Retinal pigment epithelial cell (primary cell): ENCODE results near the gene RNF7.
"Not testable (repeated sequence)": the region's sequence is repeated elsewhere in the genome, so short reads cannot be mapped to it uniquely, and the experiment has no call there.

Experiments used
- DNase-seq: peaks from one replicate; pipeline ENCODE4 v3.0.0-alpha.2; 2010; ENCODE audit warnings: low read depth
- H3K4me3 ChIP-seq: 2 replicates; pipeline ENCODE4 v1.5.1; 2011; ENCODE audit warnings: mild to moderate bottlenecking, low read length, control low read depth, moderate library complexity
- TF ChIP-seq, protein P1 (sequence below): conservative IDR thresholded peaks from 2 replicates; pipeline ENCODE4 v1.5.1; 2011; ENCODE audit warnings: low read depth, low read length, control low read depth, inconsistent platforms

The RNF7 gene

DNA sequence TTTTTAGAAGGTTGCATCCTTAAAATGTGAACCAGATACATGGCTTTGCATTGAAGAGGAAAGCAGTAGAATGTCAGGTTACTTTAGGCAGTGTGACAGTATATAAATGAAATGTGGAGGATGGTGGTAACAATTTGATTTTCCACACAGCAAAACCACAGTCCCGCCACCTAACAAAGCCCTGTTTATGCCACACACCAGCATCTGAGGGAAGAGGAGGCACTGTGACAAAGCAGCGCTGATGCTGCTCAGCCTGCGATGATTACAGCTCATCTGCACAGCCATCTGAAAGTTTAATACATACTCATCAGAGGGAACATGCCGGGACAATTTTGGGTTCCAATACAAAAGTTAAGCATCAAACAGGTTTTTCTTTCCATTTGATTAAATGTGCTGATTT, 8.9 kb downstream of the RNF7 start:
- no peak for DNase-seq
- TF ChIP-seq, protein P1, sequence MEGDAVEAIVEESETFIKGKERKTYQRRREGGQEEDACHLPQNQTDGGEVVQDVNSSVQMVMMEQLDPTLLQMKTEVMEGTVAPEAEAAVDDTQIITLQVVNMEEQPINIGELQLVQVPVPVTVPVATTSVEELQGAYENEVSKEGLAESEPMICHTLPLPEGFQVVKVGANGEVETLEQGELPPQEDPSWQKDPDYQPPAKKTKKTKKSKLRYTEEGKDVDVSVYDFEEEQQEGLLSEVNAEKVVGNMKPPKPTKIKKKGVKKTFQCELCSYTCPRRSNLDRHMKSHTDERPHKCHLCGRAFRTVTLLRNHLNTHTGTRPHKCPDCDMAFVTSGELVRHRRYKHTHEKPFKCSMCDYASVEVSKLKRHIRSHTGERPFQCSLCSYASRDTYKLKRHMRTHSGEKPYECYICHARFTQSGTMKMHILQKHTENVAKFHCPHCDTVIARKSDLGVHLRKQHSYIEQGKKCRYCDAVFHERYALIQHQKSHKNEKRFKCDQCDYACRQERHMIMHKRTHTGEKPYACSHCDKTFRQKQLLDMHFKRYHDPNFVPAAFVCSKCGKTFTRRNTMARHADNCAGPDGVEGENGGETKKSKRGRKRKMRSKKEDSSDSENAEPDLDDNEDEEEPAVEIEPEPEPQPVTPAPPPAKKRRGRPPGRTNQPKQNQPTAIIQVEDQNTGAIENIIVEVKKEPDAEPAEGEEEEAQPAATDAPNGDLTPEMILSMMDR: no peak
- no peak overlapping the region for H3K4me3 ChIP-seq

DNA sequence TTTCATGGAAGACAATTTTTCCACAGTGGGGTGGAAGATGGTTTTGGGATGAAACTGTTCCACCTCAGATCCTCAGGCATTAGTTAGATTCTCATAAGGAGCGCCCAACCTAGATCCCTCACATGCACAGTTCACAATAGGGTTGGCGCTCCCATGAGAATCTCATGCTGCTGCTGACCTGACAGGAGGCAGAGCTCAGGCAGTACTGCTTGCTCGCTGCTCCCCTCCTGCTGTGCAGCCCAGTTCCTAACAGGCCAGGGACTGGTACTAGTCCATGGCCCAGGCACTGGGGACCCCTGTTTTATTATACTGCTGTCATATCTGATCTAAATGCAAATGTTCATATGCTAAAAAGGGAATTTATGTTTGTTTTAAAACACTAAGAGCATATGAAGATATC, 15.3 kb downstream of the RNF7 start:
- H3K4me3 ChIP-seq: no peak overlapping the region
- no peak for DNase-seq
- TF ChIP-seq, protein P1: no peak

DNA sequence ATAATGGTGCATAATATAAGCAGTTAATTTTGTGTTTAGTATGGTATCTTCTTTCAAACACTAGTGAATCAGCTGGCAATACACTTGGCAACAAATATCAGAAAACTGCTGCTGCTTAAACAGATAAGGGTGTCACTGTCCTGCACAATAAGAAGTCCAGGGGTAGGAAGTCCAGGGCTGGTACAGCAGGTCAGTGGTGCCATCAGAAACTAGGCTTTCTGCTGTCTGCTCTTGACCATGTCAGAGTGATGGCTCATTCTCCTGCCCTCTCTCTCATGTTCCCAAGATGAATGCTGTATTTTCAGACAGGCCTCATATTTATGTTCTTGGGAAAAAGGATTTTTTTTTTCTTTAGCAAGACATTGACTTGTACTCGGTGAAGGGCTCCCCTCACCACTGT, 15.9 kb downstream of the RNF7 start:
- no peak for DNase-seq
- TF ChIP-seq, protein P1: no peak
- H3K4me3 ChIP-seq: no peak overlapping the region

DNA sequence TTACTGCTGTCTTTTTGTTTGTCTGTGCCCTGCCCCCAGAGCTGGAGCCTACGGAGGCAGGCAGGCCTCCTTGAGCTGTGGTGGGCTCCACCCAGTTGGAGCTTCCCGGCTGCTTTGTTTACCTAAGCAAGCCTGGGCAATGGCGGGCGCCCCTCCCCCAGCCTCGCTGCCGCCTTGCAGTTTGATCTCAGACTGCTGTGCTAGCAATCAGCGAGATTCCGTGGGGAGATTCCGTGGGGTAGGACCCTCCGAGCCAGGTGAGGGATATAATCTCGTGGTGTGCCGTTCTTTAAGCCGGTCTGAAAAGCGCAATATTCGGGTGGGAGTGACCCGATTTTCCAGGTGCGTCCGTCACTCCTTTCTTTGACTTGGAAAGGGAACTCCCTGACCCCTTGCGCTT, 24.5 kb downstream of the RNF7 start:
- not testable (repeated sequence) for H3K4me3 ChIP-seq, DNase-seq

DNA sequence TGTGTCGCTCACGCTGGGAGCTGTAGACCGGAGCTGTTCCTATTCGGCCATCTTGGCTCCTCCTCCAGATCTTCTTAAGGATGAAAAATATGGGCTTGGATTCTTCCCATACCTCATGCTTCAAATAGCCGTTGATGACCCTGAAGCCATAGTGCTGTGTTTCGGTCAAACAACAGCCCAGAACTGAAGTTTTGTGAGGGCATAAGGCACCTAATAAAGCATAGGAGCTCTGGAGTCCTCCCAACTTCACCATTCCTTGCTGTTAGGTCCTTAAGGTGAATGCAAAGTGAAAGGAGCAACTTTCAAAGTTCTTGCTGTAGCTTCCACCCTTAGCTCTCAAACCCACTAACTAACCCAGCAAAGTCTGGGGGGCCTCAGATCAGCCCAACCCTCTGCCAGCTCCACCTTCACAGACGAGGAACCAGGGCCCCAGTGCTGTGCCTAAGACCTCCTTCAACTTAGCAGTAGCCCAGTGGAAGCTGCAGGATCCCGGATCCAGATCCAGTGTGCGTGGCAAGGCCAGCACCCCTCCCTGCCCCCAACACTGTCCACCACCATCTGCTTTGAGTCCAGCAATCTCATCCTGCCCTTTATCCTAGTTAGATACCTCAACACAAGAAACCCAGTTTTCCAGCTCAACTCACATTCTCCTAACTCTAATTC, 25.1 kb downstream of the RNF7 start, which contains the start of gene GRK7:
Gene GRK7 (plus strand): TSS at position 321 of the 663 bp plus-strand sequence. CDS start 14,877 bp downstream, outside the sequence.
- DNase-seq: no peak
- H3K4me3 ChIP-seq: no peak within 1 kb of the TSS
- TF ChIP-seq, protein P1: no peak

DNA sequence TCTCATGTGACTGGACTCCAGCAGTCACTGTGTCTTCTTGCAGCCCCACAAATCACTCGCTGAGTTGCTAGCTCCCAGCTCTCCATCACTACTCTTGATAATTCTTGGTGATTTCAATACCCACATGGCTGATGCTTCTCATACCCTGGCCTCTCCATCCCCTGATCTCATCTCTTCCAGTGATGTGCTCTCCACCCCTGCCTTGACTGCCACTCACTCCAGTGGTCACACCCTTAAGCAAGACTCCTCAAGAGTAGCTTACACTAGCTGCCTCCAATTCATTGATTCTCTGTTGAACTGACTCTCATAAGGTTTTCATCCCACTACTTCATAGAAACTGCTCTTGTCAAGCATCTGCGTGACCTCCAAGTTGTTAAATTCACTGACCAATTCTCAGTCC, 25.9 kb downstream of the RNF7 start:
- H3K4me3 ChIP-seq: no peak overlapping the region
- TF ChIP-seq, protein P1: no peak
- DNase-seq: no peak

DNA sequence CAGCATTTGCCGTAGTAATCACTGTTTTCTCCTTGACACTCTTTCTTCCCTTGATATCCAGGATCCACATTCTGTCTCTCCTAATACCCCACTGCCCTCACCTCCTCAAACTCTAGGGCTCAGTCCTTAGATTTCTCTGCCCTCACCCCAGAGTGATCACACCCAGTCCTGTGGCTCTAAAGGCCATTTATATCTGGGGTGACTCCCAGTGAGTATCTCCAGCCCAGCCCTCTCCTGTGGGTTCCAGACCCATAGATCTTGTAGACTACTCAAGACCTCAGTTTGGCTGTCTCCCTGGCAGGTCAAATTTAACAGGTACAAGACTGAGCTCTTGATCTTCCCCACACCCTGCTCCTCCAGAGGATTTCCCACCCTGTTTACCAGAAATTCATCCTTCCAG, 26.4 kb downstream of the RNF7 start:
- TF ChIP-seq, protein P1: no peak
- no peak for DNase-seq
- H3K4me3 ChIP-seq: no peak overlapping the region

DNA sequence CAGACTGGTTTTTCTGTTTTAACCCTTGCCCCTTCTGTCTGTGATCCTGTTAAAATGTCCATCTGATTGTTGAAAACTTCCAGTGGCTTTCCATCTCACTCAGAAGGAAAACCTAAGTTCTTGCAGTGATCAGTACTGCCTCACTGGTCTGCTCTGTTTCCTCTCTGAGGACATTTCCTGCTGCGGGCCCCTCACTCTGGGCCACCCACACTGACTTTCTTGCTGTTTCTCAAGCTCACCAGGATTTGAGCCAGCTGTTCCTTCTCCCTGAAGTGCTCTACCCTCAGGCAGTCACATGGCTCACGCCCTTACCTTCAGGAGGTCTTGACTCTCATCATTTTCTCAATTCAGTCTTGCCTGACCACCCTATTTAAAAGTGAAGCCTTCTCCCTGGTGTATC, 26.9 kb downstream of the RNF7 start:
- no peak overlapping the region for H3K4me3 ChIP-seq
- DNase-seq: no peak
- TF ChIP-seq, protein P1: no peak
